Fibroblast of skin of abdomen (primary cell): Measurements from ENCODE around the gene PDPR.
"Not testable (repeated sequence)": the region's sequence is repeated elsewhere in the genome, so short reads cannot be mapped to it uniquely, and the experiment has no call there.

Experiments used
- DNase-seq: peaks from one replicate; pipeline ENCODE4 v3.0.0-alpha.2; 2013

PDPR gene

GRCh38 chr16:70128844-70129243 is 14.7 kb downstream of the PDPR start:
- not testable (repeated sequence) for DNase-seq

GRCh38 chr16:70135796-70136195 is 21.7 kb downstream of the PDPR start:
- not testable (repeated sequence) for DNase-seq

- not testable (repeated sequence) for DNase-seq
Measured at GRCh38 chr16:70136595-70136994, 22.5 kb downstream of the PDPR start.

- DNase-seq, result not testable (repeated sequence)
Measured at GRCh38 chr16:70142739-70143138, 28.6 kb downstream of the PDPR start.

- not testable (repeated sequence) for DNase-seq
Measured at GRCh38 chr16:70143231-70143895, 29.2 kb downstream of the PDPR start.

- not testable (repeated sequence) for DNase-seq
Measured at GRCh38 chr16:70147853-70148252, 33.7 kb downstream of the PDPR start.

GRCh38 chr16:70148453-70148852 is 34.3 kb downstream of the PDPR start:
- not testable (repeated sequence) for DNase-seq

GRCh38 chr16:70149296-70149695 is 35.2 kb downstream of the PDPR start:
- not testable (repeated sequence) for DNase-seq

GRCh38 chr16:70151391-70151790 is 37.3 kb downstream of the PDPR start:
- DNase-seq, result no peak

- DNase-seq, result no peak
Measured at GRCh38 chr16:70151941-70152509, 37.9 kb downstream of the PDPR start.

GRCh38 chr16:70152578-70153302 is 38.6 kb downstream of the PDPR start:
- DNase-seq, result no peak

- DNase-seq, result not testable (repeated sequence)
Measured at GRCh38 chr16:70154736-70155135, 40.6 kb downstream of the PDPR start.

- no peak for DNase-seq
Measured at GRCh38 chr16:70156207-70156978, 42.3 kb downstream of the PDPR start.

GRCh38 chr16:70157105-70157476 is 43.0 kb downstream of the PDPR start:
- DNase-seq, result no peak

- no peak for DNase-seq
Measured at GRCh38 chr16:70157477-70158260, 43.5 kb downstream of the PDPR start.

- no peak for DNase-seq
Measured at GRCh38 chr16:70158261-70158939, 44.3 kb downstream of the PDPR start.

GRCh38 chr16:70159355-70160348 is 45.5 kb downstream of the PDPR start:
- DNase-seq, result no peak

- no peak for DNase-seq
Measured at GRCh38 chr16:70160388-70160787, 46.3 kb downstream of the PDPR start.

- no peak for DNase-seq
Measured at GRCh38 chr16:70160821-70161220, 46.7 kb downstream of the PDPR start.

GRCh38 chr16:70161350-70161749 is 47.2 kb downstream of the PDPR start:
- no peak for DNase-seq
